ENCODE results near the gene KCNH8. TPM values are rescaled to one million over a fixed set of nuclear protein-coding genes. Genes with fewer than 3 reads are reported as not detected.

The KCNH8 gene
- total and polyA plus RNA-seq, 5 donors, result 0.11 to 0.31 (median 0.14) TPM

DNA sequence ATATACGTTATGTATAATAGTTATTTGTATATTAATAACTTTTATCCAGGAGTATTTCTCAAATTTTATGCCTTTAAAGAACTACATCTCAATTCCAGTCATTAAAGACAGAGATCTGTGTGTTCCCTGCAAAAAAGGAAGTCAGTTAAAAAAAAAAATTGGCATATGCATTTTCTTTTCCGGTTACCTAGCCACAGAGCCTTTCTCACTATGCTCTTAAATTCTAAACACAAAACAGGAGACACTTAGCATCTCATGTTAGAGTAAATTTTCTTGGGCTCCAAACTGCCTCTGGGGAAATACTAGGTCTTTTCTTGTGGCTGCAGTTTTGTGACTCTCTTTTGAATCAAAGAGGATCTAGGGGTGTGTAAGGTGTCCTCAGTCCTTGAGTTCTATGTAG is 105.9 kb downstream of the KCNH8 start:
- intact Hi-C loops (cut with DNase I), result no loop called here
- Histone ChIP-seq H3K9me3 (ENCODE audit: control insufficient read depth, low read length) (no peaks in the 10 kb centered on the region), H3K27ac (ENCODE audit: low read length) (no peak overlapping the region), H3K27me3 (ENCODE audit: control insufficient read depth, insufficient read depth) (no peaks in the 10 kb centered on the region), H3K4me3 (ENCODE audit: low read length) (no peak overlapping the region), H3K4me1 (ENCODE audit: control insufficient read depth, insufficient read depth, low read length) (no peaks in the 10 kb centered on the region)
- DNase-seq (no peak), ATAC-seq (no peak)
- WGBS, result 68% methylated on average over 2 of the region's 2 CpGs

DNA sequence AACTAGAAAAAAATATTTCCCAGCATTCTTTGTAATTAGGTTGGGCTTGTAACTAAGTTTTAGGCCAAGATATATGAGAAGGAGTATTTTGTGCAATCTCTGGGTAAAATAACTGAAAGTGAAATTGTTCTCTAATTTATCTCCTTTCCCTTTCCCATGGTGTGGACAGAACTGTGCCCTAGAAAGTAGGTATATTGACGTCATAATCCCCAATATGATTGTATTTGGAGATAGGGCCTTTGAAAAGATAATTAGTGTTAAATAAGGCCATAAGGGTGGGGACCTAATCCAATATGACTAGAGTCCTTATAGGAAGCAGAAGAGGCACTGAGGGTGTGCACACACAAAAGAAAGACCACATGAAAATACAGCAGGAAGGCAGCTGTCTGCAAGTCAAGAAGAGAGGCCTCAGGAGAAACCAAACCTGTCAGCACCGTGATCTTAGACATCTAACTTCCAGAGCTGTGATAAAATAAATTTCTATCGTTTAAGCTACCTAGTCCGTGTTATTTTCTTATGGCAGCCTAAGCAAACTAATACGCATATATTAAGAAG is 106.6 kb downstream of the KCNH8 start:
- ATAC-seq (no peak), DNase-seq (no peak)
- H3K4me3 ChIP-seq (ENCODE audit: low read length), result no peak overlapping the region
- no peaks in the 10 kb centered on the region for H3K9me3 ChIP-seq (ENCODE audit: control insufficient read depth, low read length)
- 81% methylated on average over 5 of the region's 5 CpGs for WGBS
- intact Hi-C loops (cut with DNase I), result no loop called here
- H3K27me3 ChIP-seq (ENCODE audit: control insufficient read depth, insufficient read depth), result no peaks in the 10 kb centered on the region
- no peaks in the 10 kb centered on the region for H3K4me1 ChIP-seq (ENCODE audit: control insufficient read depth, insufficient read depth, low read length)
- H3K27ac ChIP-seq (ENCODE audit: low read length), result no peak overlapping the region

- Histone ChIP-seq H3K27ac (ENCODE audit: low read length) (no peak overlapping the region), H3K27me3 (ENCODE audit: control insufficient read depth, insufficient read depth) (no peaks in the 10 kb centered on the region), H3K9me3 (ENCODE audit: control insufficient read depth, low read length) (no peaks in the 10 kb centered on the region), H3K4me1 (ENCODE audit: control insufficient read depth, insufficient read depth, low read length) (no peaks in the 10 kb centered on the region), H3K4me3 (ENCODE audit: low read length) (no peak overlapping the region)
- 60% methylated on average over 5 of the region's 5 CpGs for WGBS
- no peak for ATAC-seq
- no peak for DNase-seq
- intact Hi-C loops (cut with DNase I), result no loop called here
These were observed 108.0 kb downstream of the KCNH8 start for GRCh38 chr3:19256313-19256712.

DNA sequence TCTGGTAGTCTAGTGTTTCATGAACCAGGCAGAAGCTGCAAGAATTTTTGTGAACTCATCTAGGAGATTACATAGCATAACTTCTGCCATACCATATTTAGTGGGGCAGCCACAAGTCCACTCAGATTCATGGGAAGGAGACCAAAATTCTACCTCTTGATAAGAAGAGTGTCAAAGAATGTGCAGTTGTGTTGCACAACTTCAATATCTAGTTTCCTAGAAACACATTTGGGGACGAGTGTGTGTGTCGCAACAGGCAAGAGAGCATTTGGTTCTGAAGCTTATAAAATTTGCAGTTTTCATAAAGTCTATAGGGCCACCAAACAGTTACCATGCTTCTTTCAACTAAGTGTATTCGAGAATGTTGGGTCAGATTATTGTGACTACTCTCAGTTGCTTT is 115.3 kb downstream of the KCNH8 start:
- intact Hi-C loops (cut with DNase I), result no loop called here
- H3K4me3 ChIP-seq (ENCODE audit: low read length), result no peak overlapping the region
- no peak for DNase-seq
- no peaks in the 10 kb centered on the region for H3K9me3 ChIP-seq (ENCODE audit: control insufficient read depth, low read length)
- 73% methylated on average over 3 of the region's 3 CpGs for WGBS
- H3K27me3 ChIP-seq (ENCODE audit: control insufficient read depth, insufficient read depth), result no peaks in the 10 kb centered on the region
- no peak for ATAC-seq
- no peak overlapping the region for H3K27ac ChIP-seq (ENCODE audit: low read length)
- no peaks in the 10 kb centered on the region for H3K4me1 ChIP-seq (ENCODE audit: control insufficient read depth, insufficient read depth, low read length)

GRCh38 chr3:19264424-19264823 is 116.1 kb downstream of the KCNH8 start:
- Histone ChIP-seq H3K27me3 (ENCODE audit: control insufficient read depth, insufficient read depth) (no peaks in the 10 kb centered on the region), H3K4me3 (ENCODE audit: low read length) (no peak overlapping the region), H3K4me1 (ENCODE audit: control insufficient read depth, insufficient read depth, low read length) (no peaks in the 10 kb centered on the region), H3K9me3 (ENCODE audit: control insufficient read depth, low read length) (no peaks in the 10 kb centered on the region), H3K27ac (ENCODE audit: low read length) (no peak overlapping the region)
- DNase-seq, result no peak
- ATAC-seq, result no peak
- intact Hi-C loops (cut with DNase I), result no loop called here
- 78% methylated on average over 6 of the region's 6 CpGs for WGBS

GRCh38 chr3:19267040-19267439 is 118.7 kb downstream of the KCNH8 start:
- intact Hi-C loops (cut with DNase I), result no loop called here
- H3K4me3 ChIP-seq (ENCODE audit: low read length), result no peak overlapping the region
- DNase-seq (no peak), ATAC-seq (no peak)
- H3K27me3 ChIP-seq (ENCODE audit: control insufficient read depth, insufficient read depth), result no peaks in the 10 kb centered on the region
- 59% methylated on average over 4 of the region's 4 CpGs for WGBS
- H3K9me3 ChIP-seq (ENCODE audit: control insufficient read depth, low read length), result no peaks in the 10 kb centered on the region
- H3K27ac ChIP-seq (ENCODE audit: low read length), result no peak overlapping the region
- no peaks in the 10 kb centered on the region for H3K4me1 ChIP-seq (ENCODE audit: control insufficient read depth, insufficient read depth, low read length)

- no peak overlapping the region for H3K27ac ChIP-seq (ENCODE audit: low read length)
- DNase-seq, result no peak
- H3K27me3 ChIP-seq (ENCODE audit: control insufficient read depth, insufficient read depth), result no peaks in the 10 kb centered on the region
- ATAC-seq, result no peak
- WGBS, result 70% methylated on average over 2 of the region's 2 CpGs
- intact Hi-C loops (cut with DNase I), result no loop called here
- H3K4me3 ChIP-seq (ENCODE audit: low read length), result no peak overlapping the region
- H3K4me1 ChIP-seq (ENCODE audit: control insufficient read depth, insufficient read depth, low read length), result no peaks in the 10 kb centered on the region
- no peaks in the 10 kb centered on the region for H3K9me3 ChIP-seq (ENCODE audit: control insufficient read depth, low read length)
These were observed 122.2 kb downstream of the KCNH8 start for GRCh38 chr3:19270481-19270880.

GRCh38 chr3:19272296-19272695 is 124.0 kb downstream of the KCNH8 start:
- DNase-seq (no peak), ATAC-seq (no peak)
- intact Hi-C loops (cut with DNase I), result no loop called here
- no peak overlapping the region for H3K27ac ChIP-seq (ENCODE audit: low read length)
- no peak overlapping the region for H3K4me3 ChIP-seq (ENCODE audit: low read length)
- no peaks in the 10 kb centered on the region for H3K9me3 ChIP-seq (ENCODE audit: control insufficient read depth, low read length)
- no peaks in the 10 kb centered on the region for H3K27me3 ChIP-seq (ENCODE audit: control insufficient read depth, insufficient read depth)
- 84% methylated on average over 3 of the region's 3 CpGs for WGBS
- no peaks in the 10 kb centered on the region for H3K4me1 ChIP-seq (ENCODE audit: control insufficient read depth, insufficient read depth, low read length)

GRCh38 chr3:19273091-19273490 is 124.8 kb downstream of the KCNH8 start:
- ATAC-seq (no peak), DNase-seq (no peak)
- WGBS, result 59% methylated on average over 1 of the region's 1 CpG
- Histone ChIP-seq H3K9me3 (ENCODE audit: control insufficient read depth, low read length) (no peaks in the 10 kb centered on the region), H3K27me3 (ENCODE audit: control insufficient read depth, insufficient read depth) (no peaks in the 10 kb centered on the region), H3K4me1 (ENCODE audit: control insufficient read depth, insufficient read depth, low read length) (no peaks in the 10 kb centered on the region), H3K4me3 (ENCODE audit: low read length) (no peak overlapping the region), H3K27ac (ENCODE audit: low read length) (no peak overlapping the region)
- intact Hi-C loops (cut with DNase I), result no loop called here

GRCh38 chr3:19274576-19274975 is 126.3 kb downstream of the KCNH8 start:
- no peaks in the 10 kb centered on the region for H3K9me3 ChIP-seq (ENCODE audit: control insufficient read depth, low read length)
- H3K4me1 ChIP-seq (ENCODE audit: control insufficient read depth, insufficient read depth, low read length), result no peaks in the 10 kb centered on the region
- ATAC-seq (no peak), DNase-seq (no peak)
- no peak overlapping the region for H3K4me3 ChIP-seq (ENCODE audit: low read length)
- intact Hi-C loops (cut with DNase I), result no loop called here
- H3K27ac ChIP-seq (ENCODE audit: low read length), result no peak overlapping the region
- no peaks in the 10 kb centered on the region for H3K27me3 ChIP-seq (ENCODE audit: control insufficient read depth, insufficient read depth)
- 50% methylated on average over 1 of the region's 1 CpG for WGBS

DNA sequence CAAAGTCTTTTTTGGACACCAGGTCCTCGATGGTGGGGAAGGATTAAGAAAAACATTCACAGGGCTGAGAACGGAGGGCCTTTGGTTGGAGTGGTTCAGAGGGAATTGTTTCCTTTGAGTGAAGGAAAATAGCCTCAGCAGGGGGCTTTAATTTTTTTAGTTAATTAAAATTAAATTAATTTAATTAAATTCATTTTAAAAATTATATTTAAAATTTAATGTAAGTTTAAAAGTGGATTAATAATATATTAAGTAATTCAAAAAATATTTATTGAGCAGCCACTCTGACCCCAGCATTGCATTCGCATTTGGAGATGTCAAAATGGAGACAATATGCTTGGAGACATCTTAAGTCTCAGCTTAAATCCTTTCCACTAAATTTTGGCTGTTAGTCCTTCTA is 136.7 kb downstream of the KCNH8 start:
- Histone ChIP-seq H3K27me3 (ENCODE audit: control insufficient read depth, insufficient read depth) (no peaks in the 10 kb centered on the region), H3K4me3 (ENCODE audit: low read length) (no peak overlapping the region), H3K9me3 (ENCODE audit: control insufficient read depth, low read length) (no peaks in the 10 kb centered on the region), H3K27ac (ENCODE audit: low read length) (no peak overlapping the region), H3K4me1 (ENCODE audit: control insufficient read depth, insufficient read depth, low read length) (no peaks in the 10 kb centered on the region)
- 80% methylated on average over 3 of the region's 3 CpGs for WGBS
- no peak for ATAC-seq
- DNase-seq, result no peak
- intact Hi-C loops (cut with DNase I), result no loop called here

GRCh38 chr3:19293295-19293694 is 145.0 kb downstream of the KCNH8 start:
- no peak overlapping the region for H3K4me3 ChIP-seq (ENCODE audit: low read length)
- H3K27me3 ChIP-seq (ENCODE audit: control insufficient read depth, insufficient read depth), result no peaks in the 10 kb centered on the region
- no peak for DNase-seq
- intact Hi-C loops (cut with DNase I), result no loop called here
- WGBS, result 72% methylated on average over 4 of the region's 4 CpGs
- no peak overlapping the region for H3K27ac ChIP-seq (ENCODE audit: low read length)
- H3K9me3 ChIP-seq (ENCODE audit: control insufficient read depth, low read length), result no peaks in the 10 kb centered on the region
- no peaks in the 10 kb centered on the region for H3K4me1 ChIP-seq (ENCODE audit: control insufficient read depth, insufficient read depth, low read length)
- ATAC-seq, result no peak
